Measurements from ENCODE around the gene PARD3.

The PARD3 gene

DNA sequence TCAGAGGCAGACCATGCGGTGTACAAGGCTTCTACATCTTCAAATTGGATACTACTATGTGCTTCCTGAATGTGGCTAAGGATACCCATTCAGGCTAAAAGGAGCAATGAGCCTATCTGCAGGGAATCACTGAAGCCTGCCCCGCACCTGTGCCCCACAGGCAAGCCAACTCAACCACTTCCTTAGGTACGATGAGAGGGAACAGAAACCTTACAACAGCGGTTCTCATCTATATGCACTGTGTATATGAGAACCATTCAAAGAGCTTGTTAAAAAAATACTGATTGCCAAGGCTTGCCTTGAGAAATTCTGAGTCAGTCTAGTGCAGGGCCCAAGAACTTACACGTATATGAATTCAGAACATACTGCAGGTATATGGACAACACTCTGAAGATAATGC is 679.6 kb downstream of the PARD3 start:
- no peak for DNase-seq (ENCODE audit: low read depth, low spot score)

DNA sequence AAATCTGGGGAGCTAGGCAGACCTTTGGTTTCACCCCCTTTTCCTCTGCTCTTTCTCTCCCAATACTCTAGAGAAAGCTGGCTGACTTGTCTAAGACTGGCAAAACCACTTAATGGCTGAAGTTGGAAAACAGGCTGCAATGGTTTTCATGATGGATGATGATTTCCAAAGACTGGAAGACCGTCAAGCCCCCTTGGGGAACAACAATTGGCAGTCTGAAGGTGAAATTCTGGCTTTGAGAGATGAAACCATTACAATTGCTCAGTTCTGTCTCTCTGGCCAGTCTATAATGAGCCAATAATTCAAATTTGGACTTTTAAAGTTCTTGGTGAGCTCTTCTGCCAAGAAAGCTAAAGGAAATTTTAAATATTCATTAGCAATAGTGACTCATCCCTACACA is 680.5 kb downstream of the PARD3 start:
- no peak for DNase-seq (ENCODE audit: low read depth, low spot score)

DNA sequence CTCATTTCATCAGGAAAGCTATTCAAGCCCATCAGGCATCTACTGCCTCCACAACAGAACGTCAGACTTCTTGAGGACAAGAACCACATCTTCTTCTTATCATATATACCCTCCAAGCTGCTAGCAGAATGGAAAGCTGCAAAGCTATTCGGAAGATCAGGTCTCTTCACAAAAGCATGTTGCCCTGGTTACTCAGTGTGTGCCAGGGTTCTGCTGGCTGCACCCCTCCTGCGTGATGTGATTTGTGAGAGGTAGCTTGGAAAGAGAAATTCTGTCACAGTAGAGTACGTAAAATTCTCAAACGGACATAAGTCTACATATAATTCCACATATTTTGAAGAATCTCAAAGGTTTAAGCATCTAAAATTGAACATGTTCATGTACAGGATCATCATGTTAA is 681.7 kb downstream of the PARD3 start:
- DNase-seq (ENCODE audit: low read depth, low spot score), result no peak

DNA sequence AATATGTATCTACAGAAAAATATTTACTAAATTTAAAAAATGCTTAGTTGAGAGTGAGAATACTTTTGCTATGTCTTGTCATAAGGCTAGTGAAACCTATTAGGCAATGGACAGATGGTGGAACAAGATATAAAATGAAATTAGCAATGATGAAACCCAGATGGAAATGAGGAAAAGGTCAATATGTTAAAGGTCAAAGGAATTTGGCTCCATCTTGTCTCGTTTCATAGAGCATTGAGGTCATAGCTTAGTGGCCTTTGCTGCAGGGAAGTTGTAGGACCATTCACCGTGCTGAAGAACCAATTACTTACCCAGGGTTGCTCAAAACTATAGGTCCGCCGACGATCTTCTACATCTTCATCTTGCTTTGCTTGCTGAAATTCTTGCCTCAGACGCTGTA is 683.9 kb downstream of the PARD3 start:
- no peak for DNase-seq (ENCODE audit: low read depth, low spot score)

DNA sequence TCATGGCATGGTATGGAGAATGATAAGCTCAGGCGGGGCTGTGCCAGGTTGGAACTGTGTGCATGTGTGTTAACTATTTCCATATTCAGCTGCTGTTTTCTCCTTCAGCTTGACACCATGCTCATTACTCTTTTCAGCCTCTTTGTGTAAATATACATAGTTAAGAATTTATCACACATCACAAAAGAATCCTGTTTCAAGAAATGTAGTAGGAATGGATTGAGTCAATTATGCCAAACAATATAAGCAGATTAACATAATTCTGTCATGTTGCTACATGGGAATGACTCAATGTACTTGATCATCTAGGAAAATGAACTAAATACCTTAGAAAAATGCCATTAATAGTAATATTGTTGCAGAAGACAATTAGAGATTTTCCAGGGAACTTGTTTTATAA is 687.4 kb downstream of the PARD3 start:
- DNase-seq (ENCODE audit: low read depth, low spot score), result no peak

DNA sequence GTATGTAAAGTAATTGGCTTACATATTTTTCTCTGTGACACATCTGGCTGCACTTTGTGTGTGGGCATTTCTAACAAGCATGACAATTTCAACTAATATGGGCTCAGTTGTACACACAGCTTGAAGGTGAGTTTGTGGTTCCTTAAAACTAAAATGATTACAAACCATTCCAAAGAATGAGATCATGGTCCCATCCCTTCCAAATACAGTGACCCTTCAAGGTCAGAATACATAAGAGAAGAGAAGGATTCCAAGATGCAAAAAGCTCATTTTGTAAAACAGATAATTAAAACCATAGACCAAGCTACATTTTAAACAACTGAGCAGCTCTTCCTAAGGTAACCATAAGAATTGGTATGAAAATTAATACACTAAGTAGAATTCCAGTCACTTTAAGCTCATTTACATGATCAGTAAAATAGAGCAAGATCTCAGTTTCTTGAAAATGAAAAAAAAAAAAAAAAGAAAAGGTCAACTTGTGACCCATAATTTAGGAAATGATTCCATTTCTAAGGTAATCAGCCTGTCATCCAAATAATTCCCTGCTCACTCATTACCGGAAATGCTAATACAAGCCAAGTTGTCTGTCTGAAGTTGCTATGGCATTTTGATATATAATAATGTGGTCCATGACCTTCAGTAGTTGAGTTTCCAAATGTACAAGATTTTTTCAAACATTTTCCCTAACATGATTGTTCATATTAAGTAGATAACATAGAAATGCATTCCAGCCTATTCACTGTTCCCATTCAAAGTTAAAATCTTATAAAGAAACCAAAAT is 688.5 kb downstream of the PARD3 start:
- DNase-seq (ENCODE audit: low read depth, low spot score), result no peak

DNA sequence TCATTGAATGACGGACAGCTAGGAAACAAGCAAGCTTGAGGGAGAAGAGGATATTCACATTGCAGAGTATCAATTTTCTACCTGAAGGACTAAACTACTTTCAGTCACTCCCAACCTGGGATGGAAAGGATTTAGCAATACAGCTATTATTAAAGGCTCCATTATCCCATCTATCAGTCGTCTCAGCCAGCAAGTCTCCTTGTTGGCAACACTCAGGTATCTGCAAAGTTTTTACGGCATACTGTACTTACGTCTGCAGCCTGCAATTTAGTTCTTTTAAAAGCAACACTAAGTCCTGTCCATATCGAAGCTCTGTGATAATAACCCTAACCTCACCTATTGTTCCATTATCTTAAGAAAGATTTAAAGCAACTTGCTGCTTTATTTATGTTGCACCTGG is 689.4 kb downstream of the PARD3 start:
- DNase-seq (ENCODE audit: low read depth, low spot score), result no peak

DNA sequence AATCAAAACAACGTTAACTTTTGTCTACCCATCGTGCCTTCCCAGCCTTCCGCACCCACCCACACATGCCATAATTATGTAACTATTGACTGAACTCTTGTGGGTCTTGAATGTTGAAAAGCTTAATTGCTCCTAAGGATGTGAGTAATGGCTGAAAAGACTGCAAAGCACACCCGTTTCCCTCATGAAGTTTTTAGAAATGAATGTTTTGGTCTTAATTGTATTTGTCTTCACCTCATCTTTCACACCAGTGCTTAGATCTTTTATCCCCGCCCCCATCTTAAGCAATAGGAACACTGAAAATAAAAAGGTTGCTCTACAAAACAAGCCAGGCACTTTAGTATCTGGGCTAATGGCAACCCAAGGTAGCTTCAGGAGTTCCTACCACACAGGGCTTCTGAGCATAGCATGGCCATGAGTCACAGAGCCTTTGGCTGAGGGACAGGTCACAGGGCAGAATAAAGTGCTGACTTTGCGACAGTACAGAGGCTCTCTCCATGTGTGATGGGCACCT is 690.5 kb downstream of the PARD3 start:
- no peak for DNase-seq (ENCODE audit: low read depth, low spot score)

DNA sequence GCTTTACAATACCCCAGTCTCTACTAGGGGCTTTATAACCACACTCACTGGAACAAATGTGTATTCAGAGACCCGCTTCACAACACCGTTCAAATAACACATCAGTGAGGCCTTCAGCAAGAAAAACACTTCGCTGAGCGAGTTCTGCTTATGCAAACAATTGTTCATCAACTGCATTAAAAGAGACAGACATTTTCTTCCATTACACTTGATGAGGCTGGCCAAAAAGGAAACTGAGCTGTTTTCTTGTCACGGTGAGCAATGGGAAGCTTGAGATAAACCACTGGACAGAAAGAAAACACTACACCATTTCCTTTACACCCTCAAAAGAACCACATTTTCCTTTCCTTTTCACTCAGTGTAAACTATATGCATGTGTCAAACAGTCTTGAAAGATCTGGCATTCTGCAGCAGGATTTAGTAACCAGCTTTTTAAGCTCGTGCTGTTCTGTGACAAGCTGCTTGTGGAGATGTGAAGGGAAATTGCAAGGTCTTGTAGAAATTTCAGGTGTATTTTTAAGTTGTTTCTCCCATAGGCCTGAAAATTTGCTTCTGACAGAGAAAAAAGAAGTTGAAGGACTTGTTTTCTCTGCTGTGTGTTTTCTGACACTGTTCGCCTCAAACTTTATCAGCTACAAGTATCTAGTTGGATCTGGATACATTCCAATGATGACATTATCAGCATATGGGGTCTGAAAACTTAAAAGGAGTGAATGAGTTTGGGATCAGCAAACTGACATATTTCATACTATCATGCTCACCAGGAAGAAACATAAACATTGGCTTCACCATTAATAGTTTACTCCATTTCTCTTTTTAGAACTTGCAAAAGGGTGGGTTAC is 693.1 kb downstream of the PARD3 start:
- DNase-seq (ENCODE audit: low read depth, low spot score), result peak; percentile 24

DNA sequence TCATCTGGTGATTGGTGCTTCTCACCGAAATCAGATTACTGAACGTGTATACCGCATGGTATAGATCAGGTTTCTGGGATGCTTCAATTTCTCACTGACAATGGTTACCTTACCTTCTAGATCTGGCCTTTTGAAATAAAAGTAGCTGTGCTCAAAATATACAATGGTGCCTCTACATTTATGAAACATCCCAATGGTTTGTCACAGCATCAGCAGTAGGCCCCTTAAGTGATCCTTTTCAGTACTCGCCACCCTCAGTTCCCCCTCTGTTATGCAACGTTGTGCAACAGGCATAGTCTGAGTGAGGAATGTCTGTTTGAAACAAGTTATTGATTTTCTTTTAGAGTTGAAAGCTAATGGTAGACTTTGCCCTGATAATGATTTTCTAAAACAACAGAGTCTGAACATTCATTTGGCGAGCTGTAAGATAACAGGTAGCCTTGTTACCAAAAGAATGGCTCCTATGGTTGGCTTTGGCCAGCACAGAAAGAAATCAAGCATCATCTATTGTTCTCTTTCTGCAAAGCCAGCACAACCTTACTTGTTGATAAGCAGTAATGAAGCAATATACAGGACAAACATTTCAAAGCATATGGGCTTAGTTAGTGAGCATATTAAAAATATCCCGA is 693.9 kb downstream of the PARD3 start:
- no peak for DNase-seq (ENCODE audit: low read depth, low spot score)

DNA sequence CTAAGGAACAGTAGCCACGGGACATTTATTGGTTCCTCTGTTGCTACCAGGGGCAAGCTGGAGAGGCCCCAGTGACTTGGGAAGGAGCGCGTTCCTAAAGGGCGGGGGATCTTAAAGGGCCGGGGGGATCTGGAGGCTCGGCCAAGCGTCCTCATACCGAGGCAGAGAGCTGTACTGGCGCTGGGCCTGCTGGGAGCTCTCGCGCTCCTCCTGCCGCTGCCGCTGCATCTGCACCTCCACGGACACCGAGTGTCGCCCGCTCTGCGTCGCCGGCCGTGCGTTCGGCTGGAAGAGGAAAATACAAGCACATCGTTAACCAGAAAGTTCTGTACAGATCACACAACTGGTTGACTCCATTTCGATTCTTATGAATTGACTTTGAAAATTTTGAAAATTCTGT is 695.6 kb downstream of the PARD3 start:
- DNase-seq (ENCODE audit: low read depth, low spot score), result no peak

DNA sequence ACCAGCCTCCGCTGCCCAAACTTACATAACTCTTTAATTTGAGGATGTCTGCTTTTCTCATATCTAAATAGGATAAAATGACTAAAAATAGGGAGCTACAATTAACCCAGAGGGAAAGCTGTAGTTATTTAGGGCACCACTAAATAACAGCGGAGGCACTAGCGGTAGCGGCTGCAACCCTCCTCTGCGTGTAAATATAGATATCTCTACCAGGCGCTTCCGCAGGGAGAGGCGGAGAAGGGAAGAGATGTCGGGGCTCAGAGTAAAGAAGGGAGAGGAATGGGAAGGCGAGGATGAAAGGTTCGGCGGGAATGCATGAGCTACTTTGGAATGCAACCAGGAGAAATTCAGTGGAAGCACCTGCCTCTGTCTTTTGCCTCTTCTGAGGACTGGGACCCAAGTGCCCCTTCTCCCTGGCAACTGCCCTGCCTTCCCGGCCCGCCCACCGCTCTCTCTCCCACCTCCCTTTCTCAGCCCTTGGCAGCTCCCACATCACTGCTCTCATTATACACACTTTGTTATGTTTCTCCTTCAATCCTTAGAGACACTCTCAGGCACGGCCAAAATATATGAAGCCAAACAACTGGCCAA is 698.3 kb downstream of the PARD3 start:
- DNase-seq (ENCODE audit: low read depth, low spot score), result no peak

DNA sequence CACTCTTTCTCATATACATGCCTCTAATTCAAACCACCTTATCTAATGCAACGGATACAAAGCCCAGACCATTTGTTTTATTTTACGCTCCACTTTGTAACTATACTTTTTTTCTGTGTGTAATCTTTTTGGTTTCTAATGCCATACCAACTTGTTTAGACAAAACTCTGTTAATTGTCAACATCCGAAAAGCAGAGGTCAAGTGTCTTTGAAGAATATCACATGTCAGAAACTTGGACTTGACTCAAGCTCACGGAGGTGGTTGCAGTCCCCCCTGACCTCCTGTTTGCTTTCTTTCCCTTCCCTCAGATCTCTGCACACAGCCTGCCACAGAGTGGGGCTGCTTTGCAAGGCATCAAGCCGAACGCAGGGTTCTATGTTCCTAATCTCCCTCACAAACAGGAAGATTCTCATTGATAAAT is 698.9 kb downstream of the PARD3 start:
- peak; percentile 50 for DNase-seq (ENCODE audit: low read depth, low spot score)

DNA sequence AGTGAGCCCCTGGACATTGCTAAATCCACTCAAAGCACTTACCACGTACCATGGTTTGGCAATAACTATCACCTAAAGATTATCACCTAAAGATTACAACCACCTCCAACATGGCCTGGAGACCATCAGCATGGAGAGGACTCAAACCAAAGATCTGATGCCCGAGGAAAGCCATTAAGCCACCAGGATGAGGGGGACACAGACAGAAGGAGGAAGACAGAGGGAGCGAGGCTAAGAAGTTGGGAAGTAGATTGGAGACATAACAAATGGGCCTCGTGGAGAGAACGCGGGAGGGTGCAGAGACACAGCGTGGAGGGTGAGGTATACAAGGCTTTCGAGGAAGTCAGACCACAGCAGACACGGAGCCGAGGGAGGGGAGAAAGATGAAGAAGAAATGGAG is 700.2 kb downstream of the PARD3 start:
- DNase-seq (ENCODE audit: low read depth, low spot score), result no peak

DNA sequence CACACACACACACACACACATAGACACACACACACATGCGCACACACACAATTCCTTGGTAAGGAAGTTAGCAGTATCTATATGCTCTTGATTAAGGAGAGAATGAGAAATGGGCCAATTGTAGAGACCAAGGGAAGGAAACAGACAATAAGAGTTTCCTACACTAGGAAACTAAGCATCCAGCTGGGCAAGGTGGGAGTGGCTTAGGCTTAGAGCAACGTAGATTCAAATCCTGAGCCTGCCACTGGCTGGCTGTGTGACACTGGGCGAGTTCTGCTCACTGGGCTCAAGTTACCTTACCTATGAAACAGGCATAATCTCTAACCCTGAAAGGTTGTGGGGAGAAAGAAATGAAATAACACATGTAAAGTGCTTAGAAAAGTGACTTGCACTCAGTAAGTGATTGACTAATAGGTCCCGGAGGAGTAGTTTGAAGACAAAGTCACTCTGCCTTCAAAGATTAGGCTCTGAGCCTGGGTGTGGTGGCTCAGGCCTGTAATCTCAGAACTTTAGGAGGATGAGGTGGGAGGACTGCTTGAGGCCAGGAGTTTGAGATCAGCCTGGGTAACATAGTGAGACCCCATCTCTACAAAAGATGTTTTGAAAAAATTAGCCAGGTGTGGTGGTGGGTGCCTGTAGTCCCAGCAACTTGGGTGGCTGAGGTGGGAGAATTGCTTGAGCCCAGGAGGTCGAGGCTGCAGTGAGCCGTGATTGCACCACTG is 701.4 kb downstream of the PARD3 start:
- no peak for DNase-seq (ENCODE audit: low read depth, low spot score)

DNA sequence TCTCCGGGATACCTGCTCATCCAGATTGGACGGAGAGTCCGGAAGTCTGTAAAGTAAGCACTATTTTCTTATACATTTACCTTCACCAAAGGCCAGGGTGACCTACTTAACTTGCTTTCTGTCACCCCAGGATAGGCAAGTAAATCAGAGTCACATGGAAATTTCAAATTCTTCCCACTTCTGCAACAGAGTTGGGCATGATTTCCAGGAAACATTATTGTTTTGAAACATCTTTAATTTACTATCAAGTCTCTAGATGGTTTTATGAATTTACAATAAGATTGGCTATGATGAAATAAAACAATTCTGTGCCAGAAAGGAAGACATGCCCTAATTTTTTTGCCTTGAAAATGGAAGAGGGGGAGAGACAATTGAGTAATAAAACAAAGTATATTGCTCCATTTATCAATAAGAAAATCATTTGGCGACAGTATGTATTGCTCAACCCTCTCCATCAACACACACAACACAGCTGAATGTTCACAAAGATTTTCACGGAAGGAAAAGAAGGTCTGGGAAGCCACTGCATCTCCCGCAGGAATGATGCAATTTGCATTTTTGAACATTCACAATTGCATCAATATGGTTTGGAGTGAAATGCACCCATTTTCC is 702.8 kb downstream of the PARD3 start:
- no peak for DNase-seq (ENCODE audit: low read depth, low spot score)

DNA sequence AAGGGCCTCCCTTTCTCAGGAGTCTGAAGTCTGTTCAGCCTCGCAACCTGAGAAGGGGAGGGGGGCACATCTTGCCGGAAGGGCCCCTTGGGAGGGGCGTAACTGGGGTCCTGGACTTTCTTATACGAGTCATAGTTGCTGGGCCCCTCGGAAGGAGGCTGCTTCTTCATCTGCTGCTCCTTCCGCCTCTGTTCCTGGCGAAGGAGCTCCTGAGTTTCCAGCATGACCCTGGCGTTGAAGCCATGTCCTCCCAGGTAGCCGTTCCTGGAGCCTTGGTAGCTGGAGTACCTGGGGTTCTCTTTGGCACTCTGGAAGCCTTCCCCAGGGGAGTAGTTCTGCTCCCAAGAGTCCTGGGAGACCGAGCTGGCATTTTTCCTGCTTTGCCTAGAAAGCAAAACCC is 703.9 kb downstream of the PARD3 start:
- DNase-seq (ENCODE audit: low read depth, low spot score), result no peak

DNA sequence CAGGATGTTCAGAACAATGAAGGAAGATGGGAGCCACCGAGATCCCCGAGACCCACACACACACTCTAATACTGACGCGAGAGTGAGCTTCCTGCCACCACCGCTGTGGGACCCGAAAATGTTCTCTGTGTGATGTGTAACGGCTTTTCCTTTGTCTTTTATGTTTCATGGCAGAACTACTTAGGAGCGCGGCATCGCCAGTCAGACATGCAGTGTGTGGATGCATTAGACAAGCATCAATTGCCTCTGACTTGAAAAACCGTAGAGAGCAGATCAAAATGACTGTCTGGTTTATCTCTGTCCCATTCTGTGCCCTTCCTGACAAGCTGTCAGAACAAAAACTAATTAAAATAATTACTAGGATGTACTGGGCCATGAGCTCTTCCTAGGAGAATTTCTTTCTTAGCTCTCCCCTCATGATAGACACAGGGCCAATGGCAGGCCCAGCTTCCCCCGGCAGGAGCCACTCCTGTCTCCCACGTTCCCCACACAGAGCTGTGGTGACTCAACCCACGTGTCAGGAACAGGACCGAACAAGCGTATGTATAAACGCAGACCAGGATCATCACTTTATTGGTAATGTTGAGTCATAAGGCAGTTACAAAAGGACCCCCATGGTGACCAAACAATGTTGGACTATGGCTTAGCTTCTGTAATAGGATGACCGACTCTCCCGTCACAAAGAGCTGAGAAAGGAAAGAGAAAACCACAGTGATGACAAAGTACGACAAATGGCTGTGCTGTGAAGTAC is 705.0 kb downstream of the PARD3 start:
- DNase-seq (ENCODE audit: low read depth, low spot score), result peak; percentile 62

DNA sequence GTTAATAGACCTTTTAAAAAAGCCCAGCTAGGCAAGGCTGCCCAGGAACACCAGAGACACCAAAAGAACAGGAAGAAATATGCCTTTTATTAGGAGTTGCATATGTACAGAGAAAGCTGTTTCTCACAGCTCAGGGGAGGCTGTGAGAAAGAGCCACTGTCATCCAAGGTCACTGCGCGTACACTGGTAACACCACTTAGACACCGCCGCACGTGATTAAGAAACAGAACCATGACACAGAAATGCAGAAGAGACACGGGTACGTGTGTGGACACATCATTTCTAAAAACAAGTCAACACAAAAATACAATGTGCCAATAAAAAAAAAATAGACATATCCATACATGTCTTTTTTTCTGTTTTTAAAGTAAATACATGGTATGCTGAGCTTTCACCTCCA is 705.6 kb downstream of the PARD3 start:
- no peak for DNase-seq (ENCODE audit: low read depth, low spot score)

Data from smooth muscle cell of the brain vasculature (primary cell).